ENCODE data around the gene SRPX2. TPM values are rescaled to one million over a fixed set of nuclear protein-coding genes. Genes with fewer than 3 reads are reported as not detected.

Gene SRPX2
- total RNA-seq, 2 experiments from 2014 or later = not detected

GRCh38 chrX:100647739-100648138 lies 3.7 kb downstream of the SRPX2 start:
- no peak for DNase-seq (ENCODE audit: low spot score)
- Histone ChIP-seq H2AFZ (ENCODE audit: low read length) (no peak overlapping the region), H3K4me3 (ENCODE audit: low read depth, low read length, poor library complexity, severe bottlenecking) (no peak overlapping the region), H3K4me1 (ENCODE audit: insufficient read depth, low read length, poor library complexity, severe bottlenecking) (peaks cover 13% of the 10 kb centered on the region), H4K20me1 (ENCODE audit: insufficient read depth, low read length) (no peaks in the 10 kb centered on the region), H3K27ac (ENCODE audit: low read depth, low read length, poor library complexity, severe bottlenecking) (no peak overlapping the region), H3K36me3 (ENCODE audit: insufficient read depth, low read length) (no peaks in the 10 kb centered on the region), H3K9me2 (ENCODE audit: insufficient read depth, low read length) (no peaks in the 10 kb centered on the region), H3K4me2 (ENCODE audit: low read length) (no peak overlapping the region), H3K9me3 (ENCODE audit: low read length) (no peaks in the 10 kb centered on the region), H3K79me2 (ENCODE audit: insufficient read depth, low read depth, low read length) (no peaks in the 10 kb centered on the region)
- ChIA-PET CTCF (ENCODE audit: unreplicated experiment) (no interaction called here), POLR2A (no interaction called here)
- no peak for TF ChIP-seq CTCF (conservative IDR thresholded peaks at IDR 0.05; ENCODE audit: low read length)
- no peak for TF ChIP-seq EZH2phosphoT487 (IDR thresholded peaks at IDR 0.05; ENCODE audit: borderline replicate concordance, low read depth, low read length)
- intact Hi-C loops (cut with micrococcal nuclease; ENCODE audit: unreplicated experiment) = no loop called here
- no TSS peak for BruUV-seq (replicated peaks)

DNA sequence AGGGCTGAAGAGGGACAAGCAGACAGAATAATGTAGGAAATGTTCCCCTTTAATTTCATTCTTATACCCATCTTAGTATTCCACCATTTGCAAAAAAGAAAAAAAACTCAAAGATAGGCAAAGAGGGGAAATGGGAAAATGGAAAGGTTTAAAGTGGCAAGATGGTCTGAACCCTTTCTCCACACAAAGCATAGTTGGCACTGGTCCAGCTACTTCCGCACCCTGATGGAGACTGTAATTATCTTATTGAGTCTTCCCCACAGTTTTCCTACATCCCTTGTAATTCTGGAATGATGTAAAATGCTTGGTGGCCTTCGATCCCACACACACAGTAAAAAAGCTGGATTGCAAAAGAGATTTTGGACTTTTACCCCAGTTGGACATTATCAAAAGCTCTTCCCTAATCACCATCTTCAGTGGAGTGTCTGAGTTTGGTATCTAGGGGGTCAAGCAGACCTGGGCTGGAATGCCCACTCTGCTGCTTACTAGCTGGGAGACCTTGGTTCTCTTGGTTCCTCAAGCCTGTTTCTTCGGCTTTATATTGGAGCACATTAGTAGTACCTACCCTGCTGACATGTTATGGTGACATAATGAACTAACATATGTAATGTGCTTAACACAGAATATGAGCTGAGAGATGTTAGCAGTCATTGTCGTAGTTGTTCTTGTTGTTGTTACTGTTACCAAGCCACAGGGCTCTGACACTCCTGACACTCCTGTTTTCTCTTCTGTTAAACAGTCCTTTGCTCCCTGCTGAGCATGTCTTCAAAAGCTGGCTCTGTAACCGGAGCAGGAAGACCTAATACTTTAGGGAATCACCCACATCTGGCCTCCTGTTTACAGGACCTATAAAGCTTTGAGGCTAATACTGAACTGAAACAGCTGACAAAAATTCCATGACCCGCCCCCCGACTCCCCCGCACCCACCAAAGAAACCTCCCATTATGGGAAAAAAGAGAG lies 4.7 kb downstream of the SRPX2 start:
- H4K20me1 ChIP-seq (ENCODE audit: insufficient read depth, low read length) = no peaks in the 10 kb centered on the region
- no peaks in the 10 kb centered on the region for H3K9me2 ChIP-seq (ENCODE audit: insufficient read depth, low read length)
- no peak overlapping the region for H3K27ac ChIP-seq (ENCODE audit: low read depth, low read length, poor library complexity, severe bottlenecking)
- no peak overlapping the region for H3K4me2 ChIP-seq (ENCODE audit: low read length)
- DNase-seq (ENCODE audit: low spot score) = no peak
- H3K9me3 ChIP-seq (ENCODE audit: low read length) = no peaks in the 10 kb centered on the region
- no peaks in the 10 kb centered on the region for H3K79me2 ChIP-seq (ENCODE audit: insufficient read depth, low read depth, low read length)
- no peaks in the 10 kb centered on the region for H3K36me3 ChIP-seq (ENCODE audit: insufficient read depth, low read length)
- no peak overlapping the region for H3K4me3 ChIP-seq (ENCODE audit: low read depth, low read length, poor library complexity, severe bottlenecking)
- BruUV-seq (replicated peaks) = no TSS peak
- POLR2A ChIA-PET = no interaction called here
- CTCF ChIA-PET (ENCODE audit: unreplicated experiment) = no interaction called here
- no peak overlapping the region for H2AFZ ChIP-seq (ENCODE audit: low read length)
- H3K4me1 ChIP-seq (ENCODE audit: insufficient read depth, low read length, poor library complexity, severe bottlenecking) = peaks cover 13% of the 10 kb centered on the region
- TF ChIP-seq EZH2phosphoT487 (IDR thresholded peaks at IDR 0.05; ENCODE audit: borderline replicate concordance, low read depth, low read length) (no peak), CTCF (conservative IDR thresholded peaks at IDR 0.05; ENCODE audit: low read length) (no peak)
- intact Hi-C loops (cut with micrococcal nuclease; ENCODE audit: unreplicated experiment) = no loop called here
